Neural cell (in vitro differentiated cells): ENCODE data around the gene DNAI4. TPM values are rescaled to one million over a fixed set of nuclear protein-coding genes. Genes with fewer than 3 reads are reported as not detected.
"Not testable (repeated sequence)": the region's sequence is repeated elsewhere in the genome, so short reads cannot be mapped to it uniquely, and the experiment has no call there.

Source experiments
- H2AFZ ChIP-seq: fragments of 200-600, 300-800 bp; sonication (generic), shearing (Covaris generic); 2 replicates; pipeline ENCODE4 v1.6.0; 2014; ENCODE audit warnings: low read depth, mild to moderate bottlenecking, antibody characterized with exemption, low read length, moderate library complexity
- H3F3A ChIP-seq: fragments of 200-600 bp; shearing (Covaris generic); 2 replicates; pipeline ENCODE4 v1.6.1; 2016; ENCODE audit warnings: mild to moderate bottlenecking, moderate library complexity, mixed read lengths, antibody characterized with exemption, low read length; ENCODE audit not compliant: insufficient read depth, poor library complexity, severe bottlenecking
- H3K27ac ChIP-seq: fragments of 200-600, 300-800 bp; sonication (generic), shearing (Covaris generic); 2 replicates; pipeline ENCODE4 v1.5.1; 2014; ENCODE audit warnings: mild to moderate bottlenecking, low read length, moderate library complexity
- H3K27me3 ChIP-seq: fragments of 300-800, 200-600 bp; sonication (generic), shearing (Covaris generic); 2 replicates; pipeline ENCODE4 v1.6.0; 2014; ENCODE audit warnings: mild to moderate bottlenecking, low read depth, low read length, moderate library complexity; ENCODE audit not compliant: insufficient read depth
- H3K36me3 ChIP-seq: fragments of 300-800, 200-600 bp; sonication (generic), shearing (Covaris generic); 2 replicates; pipeline ENCODE4 v1.5.1; 2014; ENCODE audit warnings: mild to moderate bottlenecking, antibody characterized with exemption, low read length, moderate library complexity; ENCODE audit not compliant: insufficient read depth
- H3K4me2 ChIP-seq: fragments of 300-800, 200-600 bp; sonication (generic), shearing (Covaris generic); 2 replicates; pipeline ENCODE4 v1.6.0; 2014; ENCODE audit warnings: mild to moderate bottlenecking, low read length
- H3K4me3 ChIP-seq: fragments of 300-800, 200-600 bp; sonication (generic), shearing (Covaris generic); 2 replicates; pipeline ENCODE4 v1.5.1; 2014; ENCODE audit warnings: mild to moderate bottlenecking, low read length, moderate library complexity
- H3K79me2 ChIP-seq: fragments of 200-600 bp; shearing (Covaris generic); replicated peaks from 2 replicates; pipeline ENCODE4 v1.6.0; 2014; ENCODE audit warnings: mild to moderate bottlenecking, low read length, moderate library complexity; ENCODE audit not compliant: insufficient read depth
- H3K9ac ChIP-seq: fragments of 300-800, 200-600 bp; sonication (generic), shearing (Covaris generic); 2 replicates; pipeline ENCODE4 v1.6.1; 2016; ENCODE audit warnings: mild to moderate bottlenecking, low read length, mixed read lengths
- H3K9me2 ChIP-seq: fragments of 200-600 bp; shearing (Covaris generic); 2 replicates; pipeline ENCODE4 v1.6.1; 2016; ENCODE audit warnings: mild to moderate bottlenecking, low read length, mixed read lengths; ENCODE audit not compliant: insufficient read depth
- H3K9me3 ChIP-seq: fragments of 200-600, 300-800 bp; sonication (generic), shearing (Covaris generic); 2 replicates; pipeline ENCODE4 v1.6.1; 2016; ENCODE audit warnings: mild to moderate bottlenecking, mixed run types, low read length, moderate library complexity, mixed read lengths
- H4K20me1 ChIP-seq: fragments of 200-600 bp; shearing (Covaris generic); 2 replicates; pipeline ENCODE4 v1.6.1; 2016; ENCODE audit warnings: mild to moderate bottlenecking, mixed run types; ENCODE audit not compliant: insufficient read depth
- EP300 ChIP-seq: fragments of 450-650 bp; conservative IDR thresholded peaks from 2 replicates; pipeline ENCODE4 v1.6.1; 2014; ENCODE audit warnings: antibody characterized with exemption, mild to moderate bottlenecking, moderate library complexity; ENCODE audit not compliant: poor library complexity, severe bottlenecking
- EZH2 ChIP-seq: fragments of 200-600, 300-800 bp; shearing (Covaris generic), sonication (generic); IDR thresholded peaks from 2 replicates; pipeline ENCODE4 v1.6.1; 2014; ENCODE audit warnings: antibody characterized with exemption, low read length, borderline replicate concordance, mild to moderate bottlenecking; ENCODE audit not compliant: insufficient read depth, poor library complexity, severe bottlenecking
- MXI1 ChIP-seq: fragments of 450-650 bp; conservative IDR thresholded peaks from 2 replicates; pipeline ENCODE4 v1.6.1; 2014; ENCODE audit warnings: antibody characterized with exemption, mild to moderate bottlenecking; ENCODE audit not compliant: poor library complexity, severe bottlenecking
- POLR2AphosphoS5 ChIP-seq: IDR thresholded peaks from 2 replicates; pipeline ENCODE4 v1.6.1; 2012
- RAD21 ChIP-seq: fragments of 450-650 bp; conservative IDR thresholded peaks from 2 replicates; pipeline ENCODE4 v1.6.1; 2014; ENCODE audit warnings: antibody characterized with exemption, mild to moderate bottlenecking, moderate library complexity
- SMC3 ChIP-seq: fragments of 450-650 bp; conservative IDR thresholded peaks from 2 replicates; pipeline ENCODE4 v1.6.1; 2014; ENCODE audit warnings: antibody characterized with exemption, mild to moderate bottlenecking, moderate library complexity; ENCODE audit not compliant: poor library complexity
- TAF1 ChIP-seq: IDR thresholded peaks from 2 replicates; pipeline ENCODE4 v1.6.1; 2012; ENCODE audit warnings: low read depth
- polyA plus RNA-seq: library from polyadenylated mRNA; depleted of rRNA; stranded (reverse); fragments of >200 nt; gene quantifications from 2 replicates; pipeline ENCODE4 v1.2.3, GENCODE V29; 2014
- TF ChIP-seq, protein P1 (sequence below): IDR thresholded peaks from 2 replicates; pipeline ENCODE4 v1.6.1; 2012; ENCODE audit warnings: borderline replicate concordance
- TF ChIP-seq, protein P2 (sequence below): fragments of 450-650 bp; IDR thresholded peaks from 2 replicates; pipeline ENCODE4 v1.5.1; 2014; ENCODE audit warnings: antibody characterized with exemption, mild to moderate bottlenecking, moderate library complexity; ENCODE audit not compliant: poor library complexity, severe bottlenecking

The DNAI4 gene
- polyA plus RNA-seq, 1 donor from 2014 or later = 4.5 TPM

DNA sequence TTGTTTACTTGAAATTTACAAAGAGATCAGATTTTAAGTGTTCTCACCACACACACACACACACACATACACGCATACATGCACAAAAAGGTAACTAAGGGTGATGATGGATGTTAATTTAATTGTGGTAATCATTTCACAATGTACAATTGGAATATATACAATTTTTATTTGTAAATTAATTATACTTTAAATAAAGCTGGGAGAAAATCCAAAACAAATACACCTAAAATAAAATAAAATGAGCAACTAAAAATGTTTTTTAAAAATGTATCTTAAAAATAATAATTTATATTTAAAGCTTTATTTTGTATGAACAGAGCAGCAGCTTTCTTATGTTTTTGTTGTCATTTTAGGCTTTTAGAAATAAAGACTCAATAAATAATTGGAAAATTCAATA, 115.4 kb downstream of the DNAI4 start:
- no peaks in the 10 kb centered on the region for H3K9me2 ChIP-seq
- no peak overlapping the region for H3K27ac ChIP-seq
- H3K27me3 ChIP-seq = no peaks in the 10 kb centered on the region
- no peak overlapping the region for H3K4me3 ChIP-seq
- H3F3A ChIP-seq = no peaks in the 10 kb centered on the region
- H3K36me3 ChIP-seq = no peaks in the 10 kb centered on the region
- no peak overlapping the region for H3K4me2 ChIP-seq
- no peaks in the 10 kb centered on the region for H3K79me2 ChIP-seq
- no peak overlapping the region for H3K9ac ChIP-seq
- H4K20me1 ChIP-seq = no peaks in the 10 kb centered on the region
- H3K9me3 ChIP-seq = no peaks in the 10 kb centered on the region
- no peak for TF ChIP-seq EZH2
- no peak for TF ChIP-seq SMC3
- no peak for TF ChIP-seq MXI1
- TF ChIP-seq, protein P1, sequence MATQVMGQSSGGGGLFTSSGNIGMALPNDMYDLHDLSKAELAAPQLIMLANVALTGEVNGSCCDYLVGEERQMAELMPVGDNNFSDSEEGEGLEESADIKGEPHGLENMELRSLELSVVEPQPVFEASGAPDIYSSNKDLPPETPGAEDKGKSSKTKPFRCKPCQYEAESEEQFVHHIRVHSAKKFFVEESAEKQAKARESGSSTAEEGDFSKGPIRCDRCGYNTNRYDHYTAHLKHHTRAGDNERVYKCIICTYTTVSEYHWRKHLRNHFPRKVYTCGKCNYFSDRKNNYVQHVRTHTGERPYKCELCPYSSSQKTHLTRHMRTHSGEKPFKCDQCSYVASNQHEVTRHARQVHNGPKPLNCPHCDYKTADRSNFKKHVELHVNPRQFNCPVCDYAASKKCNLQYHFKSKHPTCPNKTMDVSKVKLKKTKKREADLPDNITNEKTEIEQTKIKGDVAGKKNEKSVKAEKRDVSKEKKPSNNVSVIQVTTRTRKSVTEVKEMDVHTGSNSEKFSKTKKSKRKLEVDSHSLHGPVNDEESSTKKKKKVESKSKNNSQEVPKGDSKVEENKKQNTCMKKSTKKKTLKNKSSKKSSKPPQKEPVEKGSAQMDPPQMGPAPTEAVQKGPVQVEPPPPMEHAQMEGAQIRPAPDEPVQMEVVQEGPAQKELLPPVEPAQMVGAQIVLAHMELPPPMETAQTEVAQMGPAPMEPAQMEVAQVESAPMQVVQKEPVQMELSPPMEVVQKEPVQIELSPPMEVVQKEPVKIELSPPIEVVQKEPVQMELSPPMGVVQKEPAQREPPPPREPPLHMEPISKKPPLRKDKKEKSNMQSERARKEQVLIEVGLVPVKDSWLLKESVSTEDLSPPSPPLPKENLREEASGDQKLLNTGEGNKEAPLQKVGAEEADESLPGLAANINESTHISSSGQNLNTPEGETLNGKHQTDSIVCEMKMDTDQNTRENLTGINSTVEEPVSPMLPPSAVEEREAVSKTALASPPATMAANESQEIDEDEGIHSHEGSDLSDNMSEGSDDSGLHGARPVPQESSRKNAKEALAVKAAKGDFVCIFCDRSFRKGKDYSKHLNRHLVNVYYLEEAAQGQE = no peak
- TF ChIP-seq EP300 = no peak
- TF ChIP-seq TAF1 = no peak
- no peak for TF ChIP-seq RAD21
- no peak for TF ChIP-seq POLR2AphosphoS5
- TF ChIP-seq, protein P2, sequence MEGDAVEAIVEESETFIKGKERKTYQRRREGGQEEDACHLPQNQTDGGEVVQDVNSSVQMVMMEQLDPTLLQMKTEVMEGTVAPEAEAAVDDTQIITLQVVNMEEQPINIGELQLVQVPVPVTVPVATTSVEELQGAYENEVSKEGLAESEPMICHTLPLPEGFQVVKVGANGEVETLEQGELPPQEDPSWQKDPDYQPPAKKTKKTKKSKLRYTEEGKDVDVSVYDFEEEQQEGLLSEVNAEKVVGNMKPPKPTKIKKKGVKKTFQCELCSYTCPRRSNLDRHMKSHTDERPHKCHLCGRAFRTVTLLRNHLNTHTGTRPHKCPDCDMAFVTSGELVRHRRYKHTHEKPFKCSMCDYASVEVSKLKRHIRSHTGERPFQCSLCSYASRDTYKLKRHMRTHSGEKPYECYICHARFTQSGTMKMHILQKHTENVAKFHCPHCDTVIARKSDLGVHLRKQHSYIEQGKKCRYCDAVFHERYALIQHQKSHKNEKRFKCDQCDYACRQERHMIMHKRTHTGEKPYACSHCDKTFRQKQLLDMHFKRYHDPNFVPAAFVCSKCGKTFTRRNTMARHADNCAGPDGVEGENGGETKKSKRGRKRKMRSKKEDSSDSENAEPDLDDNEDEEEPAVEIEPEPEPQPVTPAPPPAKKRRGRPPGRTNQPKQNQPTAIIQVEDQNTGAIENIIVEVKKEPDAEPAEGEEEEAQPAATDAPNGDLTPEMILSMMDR = no peak
- no peak overlapping the region for H2AFZ ChIP-seq

DNA sequence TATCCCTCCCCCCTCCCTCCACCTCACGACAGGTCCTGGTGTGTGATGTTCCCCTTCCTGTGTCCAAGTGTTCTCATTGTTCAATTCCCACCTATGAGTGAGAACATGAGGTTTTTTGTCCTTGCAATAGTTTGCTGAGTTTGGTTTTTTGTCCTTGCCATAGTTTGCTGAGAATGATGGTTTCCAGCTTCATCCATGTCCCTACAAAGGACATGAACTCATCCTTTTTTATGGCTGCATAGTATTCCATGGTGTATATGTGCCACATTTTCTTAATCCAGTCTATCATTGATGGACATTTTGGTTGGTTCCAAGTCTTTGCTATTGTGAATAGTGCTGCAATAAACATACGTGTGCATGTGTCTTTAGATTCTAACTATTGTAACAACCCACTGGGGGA, 128.8 kb downstream of the DNAI4 start:
- not testable (repeated sequence) for H3K79me2 ChIP-seq, H3F3A ChIP-seq, H3K9ac ChIP-seq, H3K9me3 ChIP-seq, H3K4me2 ChIP-seq, H4K20me1 ChIP-seq, H3K27me3 ChIP-seq, H2AFZ ChIP-seq, H3K27ac ChIP-seq, H3K36me3 ChIP-seq, H3K9me2 ChIP-seq, H3K4me3 ChIP-seq
